RWPE2 (cell line): ENCODE data around the gene LRIG1.

Experiments
- ATAC-seq: fragments of 200-7000 bp; cut with Tn5 transposase; 3 replicates; pipeline ENCODE4 v1.9.1; 2021; ENCODE audit warnings: low read depth
- DNase-seq: peaks from one replicate; pipeline ENCODE4 v3.0.0-alpha.2; 2020; ENCODE audit warnings: low spot score
- H3K27ac ChIP-seq: fragments of 450-650 bp; 2 replicates; pipeline ENCODE4 v1.5.1; 2017; ENCODE audit warnings: mild to moderate bottlenecking; ENCODE audit not compliant: poor library complexity, severe bottlenecking
- H3K27me3 ChIP-seq: fragments of 250-450 bp; sonication (Bioruptor Pico); 2 replicates; pipeline ENCODE4 v1.5.1; 2021; ENCODE audit warnings: mild to moderate bottlenecking, moderate library complexity; ENCODE audit not compliant: insufficient read depth, poor library complexity, severe bottlenecking
- H3K36me3 ChIP-seq: fragments of 250-450 bp; sonication (Bioruptor Pico); 2 replicates; pipeline ENCODE4 v1.5.1; 2020; ENCODE audit warnings: low read depth, mild to moderate bottlenecking, moderate library complexity
- H3K4me1 ChIP-seq: fragments of 250-450 bp; sonication (Bioruptor Pico); 2 replicates; pipeline ENCODE4 v1.5.1; 2021; ENCODE audit warnings: mild to moderate bottlenecking, moderate library complexity; ENCODE audit not compliant: insufficient read depth, poor library complexity, severe bottlenecking
- H3K4me3 ChIP-seq: fragments of 250-450 bp; sonication (Bioruptor Pico); 2 replicates; pipeline ENCODE4 v1.5.1; 2021; ENCODE audit warnings: mild to moderate bottlenecking, moderate library complexity; ENCODE audit not compliant: severe bottlenecking
- H3K9me3 ChIP-seq: fragments of 250-450 bp; sonication (Bioruptor Pico); 2 replicates; pipeline ENCODE4 v1.5.1; 2021; ENCODE audit warnings: mild to moderate bottlenecking, moderate library complexity; ENCODE audit not compliant: severe bottlenecking
- CTCF ChIP-seq: fragments of 450-650 bp; IDR thresholded peaks from one replicate; pipeline ENCODE4 v1.5.1; 2017; ENCODE audit warnings: mild to moderate bottlenecking, moderate library complexity; ENCODE audit not compliant: poor library complexity, severe bottlenecking

The LRIG1 gene

GRCh38 chr3:66493458-66494099, 7.2 kb downstream of the LRIG1 start:
- Histone ChIP-seq H3K27me3 (no peaks in the 10 kb centered on the region), H3K4me3 (no peak overlapping the region), H3K27ac (no peak overlapping the region), H3K36me3 (no peaks in the 10 kb centered on the region), H3K4me1 (no peaks in the 10 kb centered on the region), H3K9me3 (no peaks in the 10 kb centered on the region)
- DNase-seq (no peak), ATAC-seq (no peak)
- no peak for TF ChIP-seq CTCF

- Histone ChIP-seq H3K27ac (no peak overlapping the region), H3K36me3 (no peaks in the 10 kb centered on the region), H3K27me3 (no peaks in the 10 kb centered on the region), H3K4me3 (no peak overlapping the region), H3K9me3 (no peaks in the 10 kb centered on the region), H3K4me1 (no peaks in the 10 kb centered on the region)
- DNase-seq, result no peak
- no peak for TF ChIP-seq CTCF
- ATAC-seq, result no peak
Measured at GRCh38 chr3:66492672-66493071, 8.2 kb downstream of the LRIG1 start.

GRCh38 chr3:66492071-66492470, 8.8 kb downstream of the LRIG1 start:
- no peak for TF ChIP-seq CTCF
- Histone ChIP-seq H3K27ac (no peak overlapping the region), H3K4me1 (peaks cover 2% of the 10 kb centered on the region), H3K36me3 (no peaks in the 10 kb centered on the region), H3K27me3 (no peaks in the 10 kb centered on the region), H3K4me3 (no peak overlapping the region), H3K9me3 (no peaks in the 10 kb centered on the region)
- ATAC-seq (no peak), DNase-seq (no peak)

- no peaks in the 10 kb centered on the region for H3K9me3 ChIP-seq
- no peak overlapping the region for H3K27ac ChIP-seq
- no peak for DNase-seq
- TF ChIP-seq CTCF, result no peak
- no peak overlapping the region for H3K4me3 ChIP-seq
- H3K27me3 ChIP-seq, result no peaks in the 10 kb centered on the region
- ATAC-seq, result no peak
- peaks cover 9% of the 10 kb centered on the region for H3K4me1 ChIP-seq
- no peaks in the 10 kb centered on the region for H3K36me3 ChIP-seq
Measured at GRCh38 chr3:66490984-66491383, 9.8 kb downstream of the LRIG1 start.

GRCh38 chr3:66490214-66490613, 10.6 kb downstream of the LRIG1 start:
- Histone ChIP-seq H3K36me3 (no peaks in the 10 kb centered on the region), H3K9me3 (no peaks in the 10 kb centered on the region), H3K4me3 (no peak overlapping the region), H3K27me3 (no peaks in the 10 kb centered on the region), H3K27ac (no peak overlapping the region), H3K4me1 (peaks cover 9% of the 10 kb centered on the region)
- no peak for TF ChIP-seq CTCF
- ATAC-seq, result no peak
- no peak for DNase-seq
